Measurements from ENCODE around the gene ENAM.
"Not testable (repeated sequence)": the region's sequence is repeated elsewhere in the genome, so short reads cannot be mapped to it uniquely, and the experiment has no call there.

Gene ENAM

DNA sequence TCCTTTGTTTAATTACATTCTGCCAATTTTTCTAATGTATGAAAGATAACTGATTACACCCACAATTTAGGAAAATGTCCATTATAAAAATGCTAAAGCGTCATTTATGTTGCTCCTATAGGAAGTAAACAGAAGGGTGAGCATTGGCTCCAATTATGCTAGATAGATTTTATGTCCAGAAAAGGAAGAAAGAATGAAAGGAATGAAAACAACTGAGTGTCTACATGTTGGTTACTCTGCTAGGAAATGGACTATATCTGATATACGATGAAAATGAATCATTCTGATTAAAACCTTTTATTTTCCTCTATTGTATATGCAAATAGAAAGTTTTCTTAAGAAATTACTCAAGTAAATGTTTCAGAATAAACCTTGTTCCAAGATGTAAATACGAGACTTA lies 1.6 kb downstream of the ENAM start:
- no peak for DNase-seq

DNA sequence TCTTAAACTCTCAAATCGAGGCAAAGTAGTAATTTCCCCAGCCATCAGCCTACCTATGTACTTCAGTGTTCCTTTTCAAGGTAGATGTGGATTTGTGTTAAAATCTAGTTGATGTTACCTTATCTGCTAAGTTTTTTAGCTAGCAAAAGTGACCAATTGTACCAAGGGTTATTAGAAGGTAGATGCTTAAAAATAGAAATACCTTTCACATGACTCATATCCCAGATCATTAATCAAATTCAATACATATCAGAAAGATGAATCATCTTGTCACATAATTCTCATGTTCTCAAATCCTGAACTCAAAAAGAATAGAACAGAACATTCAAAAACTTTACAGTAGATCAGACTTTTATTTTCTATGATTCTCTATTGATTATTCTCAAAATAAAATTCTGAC lies 3.5 kb downstream of the ENAM start:
- no peak for DNase-seq

DNA sequence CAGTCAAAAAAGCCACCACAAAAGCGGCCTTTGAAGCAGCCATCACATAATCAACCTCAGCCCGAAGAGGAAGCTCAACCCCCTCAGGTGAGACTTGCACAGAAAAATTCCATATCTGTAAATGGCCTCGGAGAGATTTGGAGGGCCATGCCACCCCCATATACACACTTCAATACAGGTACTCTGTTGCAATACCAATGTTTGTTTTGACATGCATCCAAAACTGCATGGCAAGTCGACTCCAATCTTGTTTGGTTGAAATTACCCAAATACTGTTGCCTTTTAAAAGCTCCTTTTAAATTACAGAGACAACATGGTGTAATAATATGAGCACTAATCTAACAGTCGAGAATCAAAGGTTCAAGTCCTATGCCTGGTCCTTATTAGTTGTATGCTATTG lies 5.9 kb downstream of the ENAM start:
- no peak for DNase-seq

DNA sequence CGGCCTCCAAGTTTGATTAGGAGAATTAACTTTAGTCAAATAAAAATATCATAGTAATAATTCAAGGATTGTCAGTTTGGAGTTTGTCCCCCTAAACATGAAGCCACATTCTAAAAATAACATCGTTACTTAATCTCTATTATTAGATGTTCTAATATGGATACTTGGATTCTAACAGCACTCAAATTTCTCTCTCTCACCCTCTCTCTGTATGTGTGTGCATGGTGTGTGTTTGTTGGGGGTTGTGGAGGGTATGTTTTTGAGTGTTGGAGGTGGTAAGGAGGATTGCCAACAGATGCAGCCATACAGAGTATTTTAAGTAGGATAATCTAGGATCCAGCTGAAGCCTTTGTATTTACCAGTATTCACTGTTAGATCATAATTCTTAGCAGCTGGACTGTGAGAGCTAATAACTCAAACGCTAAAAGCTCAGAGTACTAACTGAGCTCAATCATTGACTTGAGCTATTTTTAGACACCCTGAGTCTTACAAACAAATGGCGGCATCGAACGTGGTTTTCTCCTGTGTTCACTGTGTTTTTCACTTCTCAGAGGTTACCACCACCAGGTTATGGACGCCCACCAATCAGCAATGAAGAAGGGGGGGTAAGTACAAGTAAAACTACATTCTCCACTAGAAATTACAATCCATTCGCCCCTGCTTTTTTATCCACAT lies 8.8 kb downstream of the ENAM start:
- no peak for DNase-seq

DNA sequence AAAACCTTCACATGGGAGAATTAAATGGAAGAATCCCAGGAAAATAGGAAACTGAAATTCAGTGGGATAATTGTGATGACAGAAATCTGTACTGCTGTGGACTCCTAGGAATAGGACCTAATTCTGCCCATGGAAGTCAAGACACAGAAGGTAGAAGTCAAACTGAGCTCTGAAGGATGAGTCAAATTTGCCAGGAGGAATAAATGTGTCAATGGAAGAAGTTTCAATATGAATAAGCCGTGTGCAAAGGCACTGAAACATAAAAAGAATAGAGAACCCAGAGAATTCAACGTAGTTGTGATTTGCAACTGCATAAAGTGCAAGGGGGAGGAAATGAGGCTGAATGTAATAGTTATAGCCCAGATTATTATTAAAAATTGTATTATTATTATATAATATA lies 11.6 kb downstream of the ENAM start:
- no peak for DNase-seq

DNA sequence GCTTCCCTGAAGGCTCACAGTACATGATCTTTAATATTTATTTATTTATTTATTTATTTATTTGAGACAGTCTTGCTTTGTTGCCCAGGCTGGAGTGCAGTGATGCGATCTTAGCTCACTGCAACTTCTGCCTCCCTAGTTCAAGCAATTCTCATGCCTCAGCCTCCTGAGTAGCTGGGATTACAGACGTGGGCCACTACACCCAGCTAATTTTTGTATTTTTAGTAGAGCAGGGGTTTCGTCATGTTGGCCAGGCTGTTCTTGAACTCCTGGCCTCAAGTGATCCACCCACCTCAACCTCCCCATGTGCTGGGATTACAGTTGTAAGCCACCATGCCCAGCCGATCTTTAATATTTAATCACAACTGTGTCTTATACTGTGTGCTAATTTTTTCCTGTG lies 22.2 kb downstream of the ENAM start:
- DNase-seq = not testable (repeated sequence)

DNA sequence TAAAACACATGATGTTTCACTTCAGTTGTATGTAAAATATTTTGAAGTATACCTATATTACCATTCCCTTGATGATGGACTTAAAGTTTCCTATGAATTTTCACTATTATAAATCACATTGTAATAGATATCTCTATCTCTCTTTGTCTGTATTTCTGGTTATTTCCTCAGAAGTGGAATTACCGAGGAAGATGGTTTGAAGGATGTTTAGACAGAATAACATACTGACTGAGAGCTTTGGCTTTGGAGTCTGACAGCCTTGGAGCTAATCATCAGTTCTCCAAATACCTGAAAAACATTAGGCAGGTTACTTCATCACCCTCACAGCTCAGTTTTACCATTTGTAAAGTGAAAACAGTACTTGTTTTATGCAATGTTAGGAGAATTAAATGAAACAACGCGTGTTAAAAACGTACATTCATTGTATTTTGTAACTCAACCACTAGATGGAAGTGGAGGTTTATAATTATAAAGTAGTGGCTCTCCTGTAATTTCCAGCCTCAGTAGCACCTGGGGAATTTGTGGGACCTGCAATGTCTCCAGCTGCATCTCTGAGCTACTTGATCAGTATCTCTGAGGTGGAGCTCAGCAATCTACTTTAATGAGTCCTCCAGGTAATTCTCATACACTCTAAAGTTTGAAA lies 23.4 kb downstream of the ENAM start:
- DNase-seq = no peak

DNA sequence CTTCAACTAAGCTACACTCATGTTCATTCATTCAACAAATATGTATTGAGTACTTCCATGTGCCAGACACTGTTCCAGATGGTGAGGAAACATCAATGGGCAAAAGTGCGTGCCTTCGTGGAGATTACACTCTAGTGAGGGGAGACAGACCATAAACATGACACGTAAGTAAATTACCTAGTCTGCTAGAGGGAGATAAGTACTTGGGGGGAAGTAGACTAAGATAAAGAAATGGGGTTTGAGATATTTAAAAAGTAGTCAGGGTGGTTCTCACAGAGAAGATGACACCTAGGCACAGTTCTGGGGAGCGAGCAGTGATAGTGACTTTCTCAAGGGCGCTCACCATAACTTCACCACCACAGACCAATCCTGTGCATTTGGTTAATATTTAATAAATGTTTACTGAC lies 26.1 kb downstream of the ENAM start:
- no peak for DNase-seq

DNA sequence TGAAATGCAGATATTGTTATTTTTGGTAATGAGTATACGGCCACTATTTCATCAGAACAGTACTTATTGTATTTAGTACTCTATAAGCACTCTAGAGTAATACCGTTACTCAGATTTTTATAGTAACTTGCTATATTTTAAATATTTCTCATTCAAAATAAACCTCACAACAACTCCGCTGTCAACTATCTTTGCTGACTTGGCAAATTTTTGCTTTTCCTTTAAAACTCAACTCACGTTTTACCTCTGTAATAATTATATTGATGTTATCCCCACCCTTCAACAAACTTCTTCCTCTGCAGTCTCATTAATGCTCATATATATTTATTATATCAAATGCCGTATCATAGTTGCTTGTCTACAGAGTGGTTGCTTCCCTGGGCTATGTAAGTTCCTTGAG lies 28.8 kb downstream of the ENAM start:
- DNase-seq = no peak

DNA sequence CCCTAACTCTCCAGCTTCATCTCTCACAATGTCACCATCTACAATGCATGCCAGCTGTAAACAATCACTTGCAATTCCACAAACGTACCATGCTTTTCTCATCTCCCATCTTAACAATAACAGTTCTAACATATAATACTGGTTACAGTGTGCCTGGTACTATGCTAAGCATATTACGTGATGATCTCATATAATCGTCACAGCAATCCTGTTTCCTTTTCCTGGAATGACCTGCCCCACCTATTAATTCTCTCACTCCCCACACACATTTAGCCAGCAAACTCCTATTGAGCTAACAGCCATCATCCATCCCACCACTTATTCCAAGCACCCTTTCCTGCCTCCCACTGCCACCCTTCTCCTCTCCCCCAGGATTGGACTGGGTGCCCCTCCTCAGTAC lies 29.9 kb downstream of the ENAM start:
- no peak for DNase-seq

DNA sequence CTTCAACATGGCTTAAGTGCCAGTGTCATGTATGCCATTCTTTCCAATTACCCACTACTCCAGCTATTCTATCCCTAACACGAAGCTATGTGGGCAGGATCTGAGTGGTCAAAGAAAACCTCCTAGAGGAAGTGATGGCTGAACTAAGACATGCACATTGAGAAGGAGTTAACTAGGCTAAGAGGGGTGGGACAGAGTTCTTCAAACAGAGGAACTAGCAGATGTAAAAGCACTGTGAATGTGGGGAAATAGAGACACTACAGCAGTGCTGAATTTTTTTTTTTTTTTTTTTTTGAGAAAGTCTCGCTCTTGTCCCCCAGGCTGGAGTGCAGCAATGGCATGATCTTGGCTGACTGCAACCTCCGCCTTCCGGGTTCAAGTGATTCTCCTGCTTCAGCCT lies 31.6 kb downstream of the ENAM start:
- no peak for DNase-seq

DNA sequence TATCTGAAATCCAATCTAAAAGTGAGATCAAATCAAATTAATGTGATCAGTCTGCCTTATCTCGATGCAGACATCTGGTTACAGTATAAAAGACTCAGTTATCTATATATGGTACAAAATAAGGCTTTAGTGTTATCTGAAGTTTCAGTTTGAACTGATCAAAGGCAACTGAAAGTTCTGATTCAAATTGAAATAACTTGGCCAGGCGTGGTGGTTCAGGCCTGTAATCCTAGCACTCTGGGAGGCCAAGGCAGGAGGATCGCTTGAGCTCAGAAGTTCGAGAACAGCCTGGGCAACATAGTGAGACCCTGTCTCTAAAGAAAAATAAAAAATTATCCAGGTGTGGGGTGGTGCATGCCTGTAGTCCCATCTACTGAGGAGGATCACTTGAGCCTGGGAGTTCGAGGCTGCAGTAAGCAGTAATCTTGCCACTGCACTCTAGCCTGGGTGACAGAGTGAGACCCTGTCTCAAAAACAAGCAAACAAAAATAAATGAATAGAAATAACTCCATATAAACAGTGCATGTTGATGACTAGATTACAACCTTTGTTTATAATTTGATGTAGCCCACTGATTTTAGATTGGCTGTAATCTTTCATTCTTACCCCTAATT lies 32.9 kb downstream of the ENAM start:
- not testable (repeated sequence) for DNase-seq

DNA sequence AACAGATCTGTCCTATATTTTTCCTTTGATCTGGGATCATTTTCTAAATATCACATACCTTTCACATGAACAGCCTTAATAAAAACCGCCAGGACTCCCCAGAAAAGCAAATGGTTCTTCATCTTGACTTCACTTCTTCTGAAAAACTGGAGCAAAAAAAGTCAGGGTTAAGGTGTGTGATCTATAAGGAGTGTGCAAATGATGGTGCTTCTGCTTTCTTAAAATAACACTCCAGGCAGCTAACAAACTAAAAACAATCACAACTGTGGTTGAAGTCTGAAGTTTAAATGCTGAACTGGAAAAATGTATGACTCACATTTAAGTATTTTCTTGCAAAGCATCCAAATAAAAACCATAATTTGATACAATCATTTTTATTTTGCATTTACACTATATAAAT lies 37.8 kb downstream of the ENAM start, which contains the start of gene JCHAIN:
Gene JCHAIN, minus strand, starts transcription at position 140 of the 400 bp plus-strand sequence. Its CDS starts 18 bp downstream, at position 122.
- DNase-seq = no peak

DNA sequence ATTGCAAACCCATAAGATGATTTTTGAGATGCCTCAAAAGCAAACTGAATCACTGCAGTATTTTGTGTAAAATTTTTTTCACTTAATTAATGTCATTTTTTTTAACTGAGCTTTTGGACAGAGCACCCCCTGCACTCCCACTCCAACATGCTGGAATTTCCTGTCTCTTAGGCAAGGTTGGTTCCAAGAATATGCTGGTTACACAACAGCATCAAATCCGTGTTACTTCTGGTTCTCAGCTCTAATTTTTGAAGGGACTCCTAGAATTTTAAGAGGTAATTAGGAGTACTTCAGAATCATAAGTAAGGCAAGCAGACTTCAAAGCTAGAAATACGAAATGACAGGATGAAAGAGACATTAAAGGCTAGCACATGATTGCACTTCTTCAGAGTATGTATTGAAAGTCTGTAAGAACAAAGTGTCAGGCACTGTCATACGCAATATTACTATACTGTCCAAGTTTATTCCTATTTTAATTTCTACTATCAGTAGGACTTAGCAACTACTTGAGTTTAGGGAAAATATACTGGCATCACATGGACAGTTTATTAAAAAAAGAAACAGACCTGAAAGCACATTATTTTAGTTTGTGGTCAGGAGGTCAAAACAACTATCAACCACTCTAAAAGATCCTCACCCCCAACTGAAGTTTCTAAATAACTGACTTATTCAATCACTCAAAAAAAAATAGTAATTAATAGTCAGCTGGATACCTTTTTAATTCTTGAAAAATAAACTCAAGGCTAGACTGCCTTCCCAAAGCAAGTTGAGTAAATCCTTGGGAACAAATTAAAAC lies 39.4 kb downstream of the ENAM start:
- DNase-seq = no peak

DNA sequence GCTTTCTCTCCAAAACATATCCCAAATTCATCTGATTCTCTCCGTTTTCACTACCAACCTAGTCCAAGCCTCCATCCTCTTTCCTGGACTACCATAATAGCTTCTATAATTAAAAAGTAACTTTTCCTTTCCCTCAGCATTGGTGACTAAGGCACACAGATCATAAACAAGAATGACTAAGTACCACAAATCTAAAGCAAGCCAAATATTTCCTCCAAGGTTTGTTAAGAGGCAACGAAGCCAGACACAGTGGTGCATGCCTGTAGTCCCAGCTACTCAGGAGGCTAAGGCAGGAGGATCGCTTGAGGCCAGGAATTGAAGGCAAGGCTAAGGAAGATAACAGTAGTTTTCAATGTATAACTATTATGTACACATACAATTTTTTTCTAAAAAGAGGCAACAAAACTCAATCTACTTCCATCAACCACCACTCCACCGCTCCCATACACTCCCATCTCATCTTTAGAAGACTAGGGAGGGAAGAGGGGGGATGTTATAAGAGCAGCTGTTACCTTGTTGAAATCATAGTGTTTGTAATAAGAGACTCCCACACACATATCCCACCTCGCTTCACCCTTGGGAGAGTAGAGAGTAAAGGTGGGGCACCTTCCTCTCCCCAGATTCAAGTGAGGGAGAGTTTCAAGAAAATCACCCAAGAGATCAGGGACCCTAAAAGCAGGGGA lies 41.9 kb downstream of the ENAM start:
- DNase-seq = no peak

DNA sequence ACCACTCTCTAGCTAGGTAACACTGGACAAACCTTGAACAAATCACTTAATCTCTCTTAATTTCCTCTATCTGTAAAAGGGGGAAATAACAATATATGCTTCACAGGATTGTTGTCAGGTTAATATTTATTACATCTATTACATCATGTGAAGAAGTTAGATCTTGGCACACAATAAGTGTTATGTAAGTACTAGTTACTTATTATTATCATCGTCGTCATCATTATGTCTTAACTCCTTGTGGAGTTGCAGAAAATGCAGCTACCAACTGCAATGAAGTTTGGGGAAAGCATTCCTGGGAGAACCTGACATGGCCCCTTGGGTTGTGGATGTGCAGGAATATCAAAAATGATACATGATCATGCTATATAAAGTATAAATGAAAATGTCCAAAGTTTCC lies 42.5 kb downstream of the ENAM start:
- no peak for DNase-seq

DNA sequence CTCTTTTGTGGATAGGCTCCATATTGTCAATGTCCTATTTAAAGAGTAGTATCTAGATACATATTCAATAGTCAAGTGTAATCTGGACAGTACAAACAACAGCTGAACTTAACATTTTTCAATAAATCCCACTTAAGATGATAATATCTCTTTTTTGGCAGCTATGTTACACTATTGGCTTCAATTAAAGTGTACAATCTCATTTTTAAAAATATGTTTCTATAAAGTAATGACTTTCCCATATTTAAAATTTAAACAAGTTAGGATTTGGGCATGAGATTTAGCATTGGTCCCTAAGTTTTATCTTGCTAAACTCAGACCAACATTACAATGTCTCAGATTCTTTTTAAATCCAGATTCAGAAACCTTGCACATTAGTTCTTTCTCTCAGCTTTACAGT lies 45.6 kb downstream of the ENAM start:
- DNase-seq = no peak

DNA sequence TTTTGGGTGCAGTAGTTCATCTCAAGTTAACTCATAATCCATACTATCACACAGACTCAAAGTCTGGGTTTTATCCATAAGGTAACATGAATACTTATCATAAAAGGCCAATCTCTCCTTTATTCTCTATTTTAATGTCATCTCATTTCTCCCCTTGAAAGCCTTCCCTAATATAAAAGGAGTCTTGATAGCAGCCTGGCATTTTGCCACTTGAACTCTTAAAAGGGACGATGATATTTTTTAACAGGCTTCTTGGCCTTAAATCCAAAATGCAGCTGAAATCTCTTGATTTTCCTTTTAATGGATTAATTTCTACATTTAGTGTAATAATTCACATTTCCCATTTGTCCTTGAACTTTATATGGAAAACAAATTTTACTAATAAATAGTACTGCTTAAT lies 46.2 kb downstream of the ENAM start:
- DNase-seq = no peak

DNA sequence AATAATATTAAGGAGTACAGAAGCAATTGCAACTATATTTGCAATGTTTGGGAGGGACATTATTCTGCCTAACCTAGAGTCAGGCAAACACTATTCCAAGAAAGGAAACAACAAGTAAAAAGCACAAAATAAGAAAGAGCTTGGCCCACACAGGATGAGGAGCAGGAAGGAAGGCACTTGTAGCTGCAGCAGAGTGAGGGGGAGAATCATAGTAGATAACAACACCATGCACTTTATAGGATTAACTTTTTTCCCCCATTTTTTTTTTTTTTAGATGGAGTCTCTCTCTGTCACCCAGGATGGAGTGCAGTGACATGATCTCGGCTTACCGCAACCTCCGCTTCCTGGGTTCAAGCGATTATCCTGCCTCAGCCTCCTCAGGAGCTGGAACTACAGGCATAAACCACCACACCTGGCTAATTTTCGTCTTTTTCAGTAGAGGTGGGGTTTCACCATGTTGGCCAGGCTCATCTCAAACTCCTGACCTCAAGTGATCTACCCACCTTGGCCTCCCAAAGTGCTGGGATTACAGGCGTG lies 48.1 kb downstream of the ENAM start:
- DNase-seq = no peak

DNA sequence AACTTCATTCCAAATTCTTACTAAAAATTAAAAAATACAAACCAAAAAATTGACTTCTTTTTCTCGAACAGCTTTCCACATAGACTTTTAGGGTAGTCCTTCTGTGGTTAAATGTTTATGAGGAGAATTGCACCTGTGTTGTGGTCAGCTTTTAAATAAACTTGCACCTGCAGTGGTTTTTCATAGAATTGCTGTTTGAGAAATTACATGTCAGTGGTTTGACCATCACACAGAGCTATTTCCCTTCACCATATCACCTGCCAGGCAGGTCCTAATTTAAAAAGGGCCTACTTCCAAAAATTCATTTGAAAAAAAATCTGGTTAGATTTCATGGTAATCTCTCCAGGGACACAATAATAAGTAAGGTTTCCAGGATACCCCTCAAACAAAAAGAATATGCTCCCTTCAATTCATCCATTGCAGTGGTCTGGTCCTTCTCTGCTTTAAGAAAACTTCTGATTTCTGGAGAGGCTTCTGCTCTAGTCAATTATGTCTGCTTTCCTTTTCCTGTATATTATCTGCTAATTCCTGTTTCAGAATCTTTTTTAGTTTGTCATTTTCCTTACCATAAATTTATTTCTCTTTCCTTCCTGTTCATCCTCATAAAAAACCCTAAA lies 49.9 kb downstream of the ENAM start:
- no peak for DNase-seq

DNA sequence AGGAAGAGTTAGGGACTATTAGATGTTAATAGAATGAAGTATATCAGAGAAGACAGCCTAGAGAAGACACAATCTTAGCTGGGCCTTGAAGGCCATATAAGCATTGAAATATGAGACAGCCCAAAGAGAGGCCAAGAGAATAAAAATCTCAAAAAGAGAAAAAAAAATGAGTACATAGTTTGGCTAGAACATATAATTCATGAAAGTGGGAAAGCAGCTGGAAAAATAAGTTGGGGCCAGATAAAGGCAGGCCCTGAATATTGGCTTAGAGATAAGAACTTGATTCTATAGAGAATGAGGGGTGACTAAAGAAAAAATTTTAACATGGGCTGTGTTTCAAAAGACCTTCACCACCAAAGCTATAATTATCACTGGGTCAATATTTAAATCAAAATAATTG lies 52.4 kb downstream of the ENAM start:
- no peak for DNase-seq

DNA sequence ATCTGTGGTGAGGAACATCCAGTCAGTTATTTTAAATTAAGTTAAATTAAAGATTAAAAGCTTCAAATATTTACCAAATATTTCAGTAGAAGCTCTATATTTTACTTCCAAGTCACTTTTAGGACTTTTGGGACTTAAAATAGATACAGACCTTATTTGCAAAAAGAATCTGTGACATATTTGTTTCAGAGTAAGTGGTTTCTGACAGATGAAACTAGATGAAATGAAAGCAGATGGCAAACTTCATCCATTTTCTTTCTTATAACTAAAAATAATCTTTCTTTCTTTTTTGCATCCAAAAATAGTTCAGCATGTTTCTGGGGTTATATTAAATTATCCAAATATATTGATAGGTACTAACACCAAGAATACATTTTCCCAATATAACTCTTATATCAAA lies 53.2 kb downstream of the ENAM start:
- DNase-seq = no peak

All from stimulated activated CD4-positive, alpha-beta T cell treated with anti-CD3 and anti-CD28 coated beads, Interleukin-4, amount 100 ng/mL, for 24 hours (primary cell).